Psoas muscle (tissue), 8 donors: ENCODE results near the gene AGPAT3. TPM values are rescaled to one million over a fixed set of nuclear protein-coding genes. Genes with fewer than 3 reads are reported as not detected.
A peak's percentile ranks its signal among the peaks of the same experiment; 100 is the strongest.

Experiments
- ATAC-seq, 4 donors: fragments of 200-7000 bp; cut with Tn5 transposase; one replicate each; pipeline ENCODE4 v1.9.1; 2020; ENCODE audit warnings: moderate library complexity in 3 of 4, mild to moderate bottlenecking in 2 of 4
- DNase-seq, 2 donors: peaks; one replicate each; pipeline ENCODE4 v3.0.0-alpha.2; 2020
- H3K27ac ChIP-seq: fragments of 200-600 bp; one replicate; pipeline ENCODE4 v1.8.0; 2022
- H3K27me3 ChIP-seq, 3 donors: fragments of 200-600 bp in 1 of 3; one replicate each; pipeline versions ENCODE4 v1.6.1 to v1.8.0; 2013 to 2022; ENCODE audit warnings: low read length in 2 of 3, mild to moderate bottlenecking in 2 of 3, moderate library complexity in 1 of 3; ENCODE audit not compliant: insufficient read depth in 3 of 3
- H3K36me3 ChIP-seq, 2 donors: fragments of 200-600 bp in 1 of 2; one replicate each; pipeline versions ENCODE4 v1.6.1 to v1.8.0; 2013 to 2022; ENCODE audit warnings: low read depth in 1 of 2, mild to moderate bottlenecking in 1 of 2, moderate library complexity in 1 of 2; ENCODE audit not compliant: insufficient read depth in 1 of 2
- H3K4me1 ChIP-seq: fragments of 200-600 bp; one replicate; pipeline ENCODE4 v1.8.0; 2022
- H3K4me3 ChIP-seq: fragments of 200-600 bp; one replicate; pipeline ENCODE4 v1.8.0; 2022; ENCODE audit warnings: mild to moderate bottlenecking
- H3K9me3 ChIP-seq: fragments of 200-600 bp; one replicate; pipeline ENCODE4 v1.8.0; 2022
- WGBS, 3 donors: extraction: QIAGEN DNeasy Blood & Tissue Kit; methylation state at CpG; one replicate each; pipeline versions ENCODE4 v1.1.6 to v1.1.7; 2013; 5-methylcytosine and 5-hydroxymethylcytosine counted together
- intact Hi-C, 2 donors: fragments of 100-400 bp; cut with DNase I; formaldehyde crosslinking; loops; one replicate each; pipeline versions ENCODE4 v1.11.0 to v1.14.2; 2022
- polyA plus RNA-seq, 3 donors: library from polyadenylated mRNA; stranded (reverse); fragments of 200-250 nt; gene quantifications; one replicate each; pipeline ENCODE4 v1.2.3, GENCODE V29; 2013
- total RNA-seq, 4 donors: library from RNA; stranded (reverse); fragmentation: NEBNext Ultra II Directional in 2 of 4; extraction: Animal tissue kit (Norgen Biotek cat#: 25700) in 2 of 4; gene quantifications; one replicate each; pipeline versions ENCODE4 v1.2.1 to v1.2.4, GENCODE V29; 2021 to 2023
- TF ChIP-seq, protein P1 (sequence below): fragments of 200-600 bp; IDR thresholded peaks from one replicate; pipeline ENCODE4 v1.8.0; 2022; ENCODE audit warnings: antibody characterized with exemption
- donor health status: healthy with polysubstance abuse.
- donor health status: DM: no; HTN: no; CAD: no; lungs with moderate emphysema.
- donor health status: Bipolar disorder and iron deficiency.
- donor health status: healthy.
- donor health status: DM: yes; HTN: yes; CAD: no.
- donor health status: DM: no; HTN: no; CAD: no.
- donor health status: DM: no; HTN: no; CAD: no.
- donor health status: DM: yes; HTN: yes; CAD: no.

The AGPAT3 gene
- total and polyA plus RNA-seq, 7 donors = 28.4 to 117 (median 50.7) TPM

DNA sequence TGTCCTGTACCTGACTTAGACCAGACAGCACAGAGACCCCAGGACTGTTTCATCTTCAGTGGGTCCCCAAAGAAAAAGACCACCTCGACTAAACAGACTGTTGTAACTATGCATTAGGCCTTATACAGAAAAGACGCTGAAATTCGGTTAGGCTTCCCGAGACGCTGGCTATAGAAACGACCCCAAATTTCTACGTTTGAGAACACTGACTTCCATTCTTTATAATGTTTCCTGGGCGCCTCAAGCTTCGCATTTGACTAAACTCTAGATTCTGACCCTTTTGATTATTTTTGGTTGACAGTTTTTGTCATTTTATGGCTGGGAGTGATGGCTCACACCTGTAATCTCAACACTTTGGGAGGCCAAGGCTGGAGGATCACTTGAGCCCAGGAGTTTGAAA lies 146.1 kb downstream of the AGPAT3 start:
- no peaks in the 10 kb centered on the region for H3K36me3 ChIP-seq
- DNase-seq = no peak
- peak overlapping the region; percentile 98 for H3K27ac ChIP-seq
- peaks cover 28% of the 10 kb centered on the region for H3K4me1 ChIP-seq
- no peak for ATAC-seq
- TF ChIP-seq, protein P1, sequence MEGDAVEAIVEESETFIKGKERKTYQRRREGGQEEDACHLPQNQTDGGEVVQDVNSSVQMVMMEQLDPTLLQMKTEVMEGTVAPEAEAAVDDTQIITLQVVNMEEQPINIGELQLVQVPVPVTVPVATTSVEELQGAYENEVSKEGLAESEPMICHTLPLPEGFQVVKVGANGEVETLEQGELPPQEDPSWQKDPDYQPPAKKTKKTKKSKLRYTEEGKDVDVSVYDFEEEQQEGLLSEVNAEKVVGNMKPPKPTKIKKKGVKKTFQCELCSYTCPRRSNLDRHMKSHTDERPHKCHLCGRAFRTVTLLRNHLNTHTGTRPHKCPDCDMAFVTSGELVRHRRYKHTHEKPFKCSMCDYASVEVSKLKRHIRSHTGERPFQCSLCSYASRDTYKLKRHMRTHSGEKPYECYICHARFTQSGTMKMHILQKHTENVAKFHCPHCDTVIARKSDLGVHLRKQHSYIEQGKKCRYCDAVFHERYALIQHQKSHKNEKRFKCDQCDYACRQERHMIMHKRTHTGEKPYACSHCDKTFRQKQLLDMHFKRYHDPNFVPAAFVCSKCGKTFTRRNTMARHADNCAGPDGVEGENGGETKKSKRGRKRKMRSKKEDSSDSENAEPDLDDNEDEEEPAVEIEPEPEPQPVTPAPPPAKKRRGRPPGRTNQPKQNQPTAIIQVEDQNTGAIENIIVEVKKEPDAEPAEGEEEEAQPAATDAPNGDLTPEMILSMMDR = no peak
- intact Hi-C loops = loop anchor here (5.0 kb wide), 1 partner anchor 41 kb away; no protein-coding TSS in a partner anchor
- 79 to 87% (median 84%) methylated on average over 9 of the region's 9 CpGs for WGBS, 3 donors
- H3K9me3 ChIP-seq = no peaks in the 10 kb centered on the region
- H3K27me3 ChIP-seq = no peaks in the 10 kb centered on the region
- peak overlapping the region; percentile 99 for H3K4me3 ChIP-seq

DNA sequence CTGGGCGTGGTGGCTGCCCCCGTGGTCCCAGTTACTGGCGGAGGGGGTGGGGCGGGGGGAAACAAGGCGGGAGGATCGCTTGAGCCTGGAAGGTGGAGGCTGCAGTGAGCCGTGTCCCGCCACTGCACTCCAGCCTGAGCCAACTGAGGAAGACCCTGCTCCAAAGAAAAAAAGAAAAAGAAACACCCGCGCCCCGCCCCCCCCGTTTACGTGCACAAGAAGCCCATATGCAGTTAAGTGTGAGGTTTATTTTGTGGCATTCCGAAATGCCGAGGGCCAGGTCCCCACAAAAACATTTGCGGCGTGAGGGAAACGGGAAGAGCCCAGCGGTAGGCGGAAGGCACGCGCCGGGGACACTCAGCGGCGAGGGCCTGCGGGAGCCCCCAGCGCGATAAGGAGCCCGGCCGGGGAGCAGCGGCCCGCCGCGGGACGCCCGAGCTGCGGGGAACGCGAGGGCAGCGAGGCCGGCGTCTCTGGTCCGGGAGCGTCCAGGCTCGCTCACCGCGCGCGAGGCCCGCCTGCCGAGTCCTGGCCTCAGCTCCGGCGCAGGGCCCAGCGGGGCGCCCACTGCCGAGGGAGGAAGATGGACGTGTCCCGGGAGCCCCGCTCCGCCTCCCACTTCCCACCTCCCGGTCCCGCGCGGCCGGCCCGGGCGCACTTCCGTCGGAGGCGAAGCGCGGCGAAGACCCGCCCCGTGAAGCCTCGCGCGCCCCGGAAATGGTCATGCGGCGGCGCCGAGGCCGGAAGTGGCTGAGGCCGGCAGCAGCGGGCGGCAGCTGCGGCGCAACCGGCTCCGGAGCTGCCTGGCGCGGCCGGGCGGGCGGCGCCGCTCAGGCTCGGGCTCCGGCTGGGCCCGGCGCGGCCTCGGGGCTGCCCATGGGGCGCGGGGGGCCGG lies 146.8 kb downstream of the AGPAT3 start, which contains the start of gene TRAPPC10:
Gene TRAPPC10 (plus strand): TSS at position 731 of the 895 bp plus-strand sequence. CDS start 185 bp downstream, outside the sequence.
- Histone ChIP-seq H3K4me1 (peaks cover 33% of the 10 kb centered on the region), H3K4me3 (peak within 1 kb of the TSS; percentile 99), H3K36me3 (no peaks in the 10 kb centered on the region), H3K27me3 (no peaks in the 10 kb centered on the region), H3K27ac (peak within 1 kb of the TSS; percentile 98), H3K9me3 (no peaks in the 10 kb centered on the region)
- TF ChIP-seq, protein P1 = no peak
- intact Hi-C loops = loop anchor here (5.0 kb wide), 1 partner anchor 40 kb away; no protein-coding TSS in a partner anchor
- 0% methylated on average over 60 to 106 of the region's 107 CpGs for WGBS, 3 donors
- ATAC-seq (peak; percentile 92 to 95 (median 92)), DNase-seq (peak; percentile 87 to 92)

GRCh38 chr21:44012474-44013379 lies 147.7 kb downstream of the AGPAT3 start:
- WGBS, 3 donors = 0 to 1% (median 0%) methylated on average over 48 to 87 of the region's 87 CpGs
- Histone ChIP-seq H3K4me3 (peak overlapping the region; percentile 99), H3K4me1 (peaks cover 42% of the 10 kb centered on the region), H3K36me3 (no peaks in the 10 kb centered on the region), H3K27me3 (no peaks in the 10 kb centered on the region), H3K9me3 (no peaks in the 10 kb centered on the region), H3K27ac (peak overlapping the region; percentile 98)
- intact Hi-C loops = loop anchor here (5.0 kb wide), 1 partner anchor 40 kb away; no protein-coding TSS in a partner anchor
- TF ChIP-seq, protein P1 = no peak
- peak; percentile 72 to 82 for DNase-seq
- ATAC-seq = peak; percentile 38 to 51 (median 44)

DNA sequence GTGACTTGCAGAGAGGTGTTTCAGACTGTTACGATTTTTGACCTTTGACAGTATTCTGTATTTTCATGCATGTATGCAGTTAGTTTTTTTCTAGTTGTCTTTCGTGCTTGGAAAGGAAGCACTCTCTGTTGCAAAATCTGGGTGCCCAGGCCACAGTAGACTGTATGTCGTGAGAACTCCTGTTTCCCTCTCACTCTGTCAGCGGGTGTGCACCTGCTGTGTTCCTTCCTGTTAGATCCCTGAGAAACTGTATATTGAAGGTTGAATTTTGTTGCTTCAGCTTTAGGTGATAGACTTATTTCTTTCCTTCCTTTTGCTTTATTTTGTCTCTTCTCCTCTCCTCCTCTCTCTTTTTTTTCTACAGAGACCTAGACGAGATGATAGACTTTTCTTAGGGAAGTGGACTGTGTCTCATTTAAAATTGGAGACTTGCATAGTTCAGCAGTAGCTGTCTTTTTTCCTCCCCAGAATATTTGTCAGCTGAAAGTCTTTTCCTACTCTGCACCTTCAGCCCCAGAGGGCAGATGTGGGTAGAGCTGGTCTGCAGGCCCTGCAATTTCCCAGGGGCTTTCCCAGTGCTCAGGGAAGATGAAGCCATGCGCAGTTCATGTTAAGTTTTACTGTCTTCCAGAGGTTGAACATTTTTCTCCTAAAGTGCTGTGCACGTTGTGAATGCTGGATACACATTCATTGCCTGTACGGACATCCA lies 148.5 kb downstream of the AGPAT3 start:
- Histone ChIP-seq H3K9me3 (no peaks in the 10 kb centered on the region), H3K27me3 (no peaks in the 10 kb centered on the region), H3K4me1 (peaks cover 46% of the 10 kb centered on the region), H3K4me3 (peak overlapping the region; percentile 99), H3K36me3 (no peaks in the 10 kb centered on the region), H3K27ac (peak overlapping the region; percentile 98)
- DNase-seq (no peak), ATAC-seq (no peak)
- TF ChIP-seq, protein P1 = no peak
- intact Hi-C loops = loop anchor here (5.0 kb wide), 1 partner anchor 39 kb away; no protein-coding TSS in a partner anchor
- 17 to 26% (median 23%) methylated on average over 8 of the region's 8 CpGs for WGBS, 3 donors
